Measurements from ENCODE around the gene NET1.

Gene NET1

GRCh38 chr10:5443429-5443828, 31.1 kb downstream of the NET1 start:
- no peak for DNase-seq

- no peak for DNase-seq
Measured at GRCh38 chr10:5445006-5445405, 32.6 kb downstream of the NET1 start.

DNA sequence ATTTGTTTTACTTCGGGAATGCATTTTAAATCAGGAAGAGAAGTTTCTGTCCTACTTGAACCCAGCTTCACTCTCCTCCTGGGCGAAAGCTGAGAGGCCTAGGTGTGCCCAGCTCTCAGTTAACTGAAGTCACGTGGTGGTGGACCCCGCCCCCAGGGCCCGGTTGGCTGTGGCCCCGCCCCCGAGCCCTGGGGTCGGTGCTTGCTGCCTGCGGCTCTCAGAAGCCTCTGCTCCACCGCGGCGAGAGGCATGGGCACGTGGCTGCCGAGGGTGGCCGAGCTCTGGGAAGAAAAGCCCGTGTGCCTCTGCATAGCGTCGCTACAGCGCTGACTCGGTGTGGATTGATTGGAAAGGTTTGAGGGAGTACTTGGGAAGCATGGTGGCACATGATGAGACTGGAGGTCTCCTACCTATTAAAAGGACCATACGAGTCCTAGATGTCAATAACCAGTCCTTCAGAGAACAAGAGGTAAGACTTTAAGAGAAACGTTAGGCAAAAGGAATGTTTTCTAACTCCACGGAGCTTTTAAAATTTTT, 34.1 kb downstream of the NET1 start:
- peak; percentile 72 to 89 for DNase-seq

- no peak for DNase-seq
Measured at GRCh38 chr10:5447056-5447455, 34.7 kb downstream of the NET1 start.

- DNase-seq, result peak in 1 of 2 donors; percentile 43
Measured at GRCh38 chr10:5447611-5448071, 35.3 kb downstream of the NET1 start.

- no peak for DNase-seq
Measured at GRCh38 chr10:5448333-5449001, 36.1 kb downstream of the NET1 start.

DNA sequence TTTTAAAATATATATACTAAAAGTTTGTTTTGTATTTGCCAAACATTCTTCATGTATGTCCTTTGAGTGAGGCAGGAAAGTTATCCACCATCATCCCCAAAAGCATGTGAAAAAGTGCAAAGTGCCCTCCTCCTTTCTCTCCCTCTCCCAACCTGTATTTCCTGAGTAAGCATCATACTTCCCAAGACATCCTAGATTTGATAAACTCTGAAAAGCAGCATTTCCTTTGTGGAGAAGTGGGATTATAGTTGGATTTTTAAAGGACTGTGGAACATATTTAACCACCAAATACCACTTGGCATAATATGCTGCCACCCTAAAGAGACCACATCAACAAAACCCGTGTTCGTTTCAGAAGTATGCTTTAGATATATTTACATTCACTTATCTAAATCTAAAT, 36.9 kb downstream of the NET1 start:
- DNase-seq, result no peak

- no peak for DNase-seq
Measured at GRCh38 chr10:5449823-5450222, 37.5 kb downstream of the NET1 start.

DNA sequence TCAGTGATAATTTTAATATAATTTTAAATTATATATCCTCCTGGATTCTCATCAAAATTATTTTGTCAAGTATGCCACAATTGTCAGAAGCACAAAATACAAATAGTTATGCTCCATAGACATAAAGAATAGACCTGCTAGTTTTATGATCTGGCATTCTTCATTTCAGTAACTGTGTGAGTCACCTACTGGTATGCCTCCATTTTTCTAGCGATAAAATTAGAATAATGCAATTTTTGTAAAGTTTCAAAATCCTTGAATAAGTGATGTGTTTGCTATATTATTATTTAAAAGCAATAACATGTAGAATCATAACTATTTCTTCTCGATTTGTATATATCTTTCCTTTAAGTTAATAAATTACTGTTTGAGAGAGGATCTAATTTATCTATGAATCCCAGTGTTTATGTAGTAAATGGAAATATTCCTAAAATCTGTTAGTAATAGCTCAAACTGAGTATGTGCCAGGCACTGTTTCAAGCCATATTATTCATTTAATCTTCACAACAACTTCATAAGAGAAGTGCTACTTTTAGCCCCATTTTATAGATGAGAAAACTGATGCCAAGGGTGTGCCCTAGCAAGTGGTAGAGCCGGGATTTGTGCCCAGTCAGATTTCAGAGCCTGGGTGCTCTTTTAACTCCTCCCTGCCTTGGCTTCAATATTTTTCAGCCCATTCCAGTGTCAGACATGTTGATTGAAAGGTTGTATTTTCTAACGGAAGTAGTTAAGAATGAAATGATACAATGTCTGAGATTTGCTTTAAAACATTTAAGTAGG, 38.4 kb downstream of the NET1 start:
- no peak for DNase-seq

DNA sequence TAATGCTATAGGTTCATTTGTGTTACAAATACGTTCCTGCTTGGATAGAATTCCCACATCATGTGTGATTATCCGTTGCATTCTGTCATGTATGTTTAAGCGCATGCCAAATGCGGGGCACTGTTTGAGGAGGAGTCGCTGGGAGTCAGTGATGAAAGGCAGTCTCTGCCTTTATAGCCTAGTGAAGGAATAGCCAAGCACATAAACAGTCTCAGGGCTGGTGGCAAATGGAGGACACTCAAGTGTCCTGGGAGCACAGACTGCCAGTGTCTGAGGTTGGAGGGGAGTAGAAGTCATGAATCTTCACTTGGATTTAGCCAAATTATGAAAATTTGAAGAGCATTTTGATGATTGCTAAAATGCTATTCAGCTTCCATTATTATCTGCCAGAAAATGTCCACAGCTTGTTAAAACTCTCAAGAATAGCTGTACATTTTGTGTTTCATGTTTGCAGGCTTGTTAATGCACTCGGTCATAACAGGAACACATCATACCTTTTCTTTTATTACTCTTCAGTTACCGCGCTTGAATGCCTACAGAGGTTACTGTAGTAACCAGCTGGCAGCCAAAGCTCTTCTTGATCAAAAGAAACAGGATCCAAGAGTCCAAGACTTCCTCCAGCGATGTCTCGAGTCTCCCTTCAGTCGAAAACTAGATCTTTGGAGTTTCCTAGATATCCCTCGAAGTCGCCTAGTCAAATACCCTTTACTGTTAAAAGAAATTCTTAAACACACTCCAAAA, 41.6 kb downstream of the NET1 start:
- no peak for DNase-seq

- DNase-seq, result no peak
Measured at GRCh38 chr10:5456563-5456962, 44.2 kb downstream of the NET1 start.

GRCh38 chr10:5457741-5458140, 45.4 kb downstream of the NET1 start:
- peak in 1 of 2 donors; percentile 14 for DNase-seq

GRCh38 chr10:5458425-5458824, 46.1 kb downstream of the NET1 start:
- DNase-seq, result no peak

GRCh38 chr10:5458949-5459747, 46.8 kb downstream of the NET1 start:
- no peak for DNase-seq

DNA sequence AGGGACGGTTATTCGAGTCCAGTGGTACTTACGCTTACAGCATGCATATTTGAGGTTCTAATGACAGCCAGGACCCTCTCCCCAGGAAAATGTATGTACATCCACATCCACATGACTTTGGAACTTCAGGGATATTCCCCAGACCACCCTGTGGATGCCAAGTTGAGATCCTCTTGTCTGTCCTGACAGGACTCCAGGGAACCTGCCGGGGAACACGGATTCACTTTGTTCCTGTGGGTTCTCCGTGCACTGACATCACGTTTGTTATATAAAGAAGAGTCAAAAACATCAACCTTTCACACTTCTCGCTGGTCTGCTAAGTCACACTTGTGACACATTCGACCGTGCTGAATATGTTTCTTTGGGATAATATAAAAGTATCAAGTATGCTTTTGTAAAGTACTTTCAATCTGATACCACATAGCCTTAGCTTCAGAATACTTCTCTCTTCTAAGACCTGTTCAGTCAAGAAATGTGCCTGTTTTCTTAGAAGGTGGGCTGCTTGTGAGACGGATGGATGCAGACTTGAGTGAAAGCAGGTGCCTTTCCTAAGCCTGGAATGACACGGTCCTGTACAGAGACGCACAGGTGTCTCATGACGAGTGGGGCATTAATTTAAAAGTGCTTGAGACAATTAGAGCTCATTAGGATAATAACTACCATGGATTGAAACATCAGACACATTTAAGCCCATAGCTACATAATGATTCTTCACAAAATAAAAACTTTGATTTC, 48.3 kb downstream of the NET1 start:
- no peak for DNase-seq

DNA sequence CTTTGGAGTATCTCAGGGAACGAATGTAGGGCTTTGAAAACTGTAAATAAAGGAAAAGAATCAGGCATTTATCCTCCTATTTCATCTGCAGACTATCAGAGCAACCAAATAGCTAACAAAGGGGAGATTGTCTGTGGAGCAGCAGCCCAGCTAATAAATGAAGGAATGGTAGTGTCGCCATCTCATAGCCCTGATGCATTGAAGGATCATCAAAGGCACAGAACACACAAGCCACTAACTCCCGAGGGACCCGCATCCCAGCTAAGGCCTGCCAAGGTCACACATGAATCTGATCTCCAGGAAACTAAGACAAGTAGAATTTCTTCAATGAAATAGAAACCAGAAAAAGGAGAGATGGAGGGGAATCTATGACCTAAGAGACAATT, 48.8 kb downstream of the NET1 start:
- no peak for DNase-seq

GRCh38 chr10:5461914-5462840, 49.8 kb downstream of the NET1 start:
- DNase-seq, result no peak

DNA sequence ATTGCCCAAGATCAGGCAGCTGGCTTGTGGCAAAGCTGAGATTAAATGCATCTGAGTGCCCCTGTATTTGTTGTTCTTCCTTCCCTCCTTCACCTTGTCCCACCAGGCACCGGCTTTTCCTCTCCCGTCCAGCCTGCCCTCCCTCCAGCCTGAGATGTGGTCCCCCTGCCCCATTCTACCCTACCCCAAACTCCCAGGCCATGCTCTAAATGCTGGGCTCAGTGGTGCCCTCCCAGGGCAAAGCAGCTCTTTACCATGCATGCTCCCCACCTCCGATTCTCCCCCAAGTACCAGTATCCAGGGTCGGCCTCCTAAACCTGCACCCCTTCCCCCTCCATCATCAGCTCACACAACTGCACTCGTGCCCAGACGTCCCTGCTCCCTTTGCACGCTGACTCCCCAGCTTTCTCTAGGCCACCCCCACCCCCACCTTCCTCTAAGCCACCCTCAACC, 50.5 kb downstream of the NET1 start:
- DNase-seq, result no peak

DNA sequence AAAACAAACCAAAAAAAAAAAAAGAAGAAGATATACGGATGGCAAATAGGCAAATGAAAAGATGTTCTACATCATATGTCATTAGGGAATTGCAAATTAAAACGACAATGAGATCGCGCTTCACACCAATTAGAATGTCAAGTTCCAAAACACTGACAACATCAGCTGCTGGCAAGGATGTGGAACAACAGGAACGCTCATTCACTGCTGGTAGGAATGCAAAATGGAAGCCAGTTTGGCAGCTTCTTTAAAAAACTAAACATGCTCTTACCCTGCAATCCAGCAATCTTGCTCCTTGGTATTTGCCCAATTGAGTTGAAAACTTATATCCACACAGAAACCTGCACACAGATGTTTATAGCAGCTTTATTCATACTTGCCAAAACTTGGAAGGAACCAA, 52.2 kb downstream of the NET1 start:
- DNase-seq, result no peak

DNA sequence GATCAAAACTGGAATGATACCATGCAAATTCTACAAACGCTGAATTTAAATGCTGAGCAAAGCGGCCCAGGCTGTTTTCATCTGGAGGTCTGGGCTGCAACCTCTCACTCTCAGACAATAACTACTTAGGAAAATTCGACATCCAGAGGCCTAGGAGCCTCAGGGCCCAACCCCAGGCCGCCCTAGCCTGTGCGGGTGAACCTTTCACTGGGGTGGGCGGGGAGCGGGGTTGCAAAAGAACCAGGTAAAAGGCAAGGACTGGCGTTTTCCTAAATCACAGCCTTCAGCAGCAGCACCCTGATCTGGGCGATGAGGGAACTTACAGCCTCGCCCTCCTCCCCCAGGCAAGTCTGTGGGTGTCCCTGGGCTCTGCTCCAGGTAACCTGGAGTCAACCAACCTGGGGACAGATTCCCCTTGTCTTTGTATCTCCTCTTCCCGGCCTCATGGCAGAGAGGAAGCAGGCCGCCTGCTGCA, 53.7 kb downstream of the NET1 start:
- DNase-seq, result no peak
